HG02981 (cell line): ENCODE results near the gene WRNIP1.
A peak's percentile ranks its signal among the peaks of the same experiment; 100 is the strongest.

ENCODE experiments used
- ATAC-seq: cut with Tn5 transposase; IDR thresholded peaks from one replicate; pipeline ENCODE4 v1.9.1; 2021; ENCODE audit warnings: mild to moderate bottlenecking, moderate library complexity; ENCODE audit not compliant: unreplicated experiment

WRNIP1 gene

GRCh38 chr6:2765166-2765895 lies at the start of gene WRNIP1:
Gene WRNIP1 (plus strand): TSS chr6:2765393. CDS start chr6:2765623, 230 bp downstream.
- peak; percentile 83 for ATAC-seq

- ATAC-seq: no peak
Measured at GRCh38 chr6:2715737-2716136, 49.5 kb upstream of the WRNIP1 start.

- ATAC-seq: no peak
Measured at GRCh38 chr6:2716936-2717700, 48.1 kb upstream of the WRNIP1 start.

- ATAC-seq: no peak
Measured at GRCh38 chr6:2718334-2719092, 46.7 kb upstream of the WRNIP1 start.

- ATAC-seq: no peak
Measured at GRCh38 chr6:2719093-2719455, 46.1 kb upstream of the WRNIP1 start.

DNA sequence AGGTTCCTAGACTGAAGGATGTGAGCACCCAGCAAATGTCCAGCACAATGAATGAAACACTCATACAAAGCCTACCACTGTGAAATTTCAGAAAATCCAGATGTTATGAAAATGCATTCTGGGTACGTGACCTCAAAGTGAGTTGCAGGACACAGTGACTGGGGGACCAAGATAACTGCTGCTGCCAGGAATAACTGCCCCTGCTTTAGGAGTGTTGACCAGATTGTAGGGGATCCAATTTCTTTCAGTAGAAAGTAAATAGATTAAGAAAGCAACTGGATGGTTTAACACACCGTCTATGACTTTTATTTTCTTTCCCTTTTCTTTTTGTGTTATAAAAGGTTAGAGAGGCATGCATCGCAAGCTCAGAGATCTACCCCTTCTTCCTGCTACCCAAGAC lies 44.0 kb upstream of the WRNIP1 start:
- ATAC-seq: no peak

GRCh38 chr6:2725364-2725988 lies 39.7 kb upstream of the WRNIP1 start:
- ATAC-seq: no peak

DNA sequence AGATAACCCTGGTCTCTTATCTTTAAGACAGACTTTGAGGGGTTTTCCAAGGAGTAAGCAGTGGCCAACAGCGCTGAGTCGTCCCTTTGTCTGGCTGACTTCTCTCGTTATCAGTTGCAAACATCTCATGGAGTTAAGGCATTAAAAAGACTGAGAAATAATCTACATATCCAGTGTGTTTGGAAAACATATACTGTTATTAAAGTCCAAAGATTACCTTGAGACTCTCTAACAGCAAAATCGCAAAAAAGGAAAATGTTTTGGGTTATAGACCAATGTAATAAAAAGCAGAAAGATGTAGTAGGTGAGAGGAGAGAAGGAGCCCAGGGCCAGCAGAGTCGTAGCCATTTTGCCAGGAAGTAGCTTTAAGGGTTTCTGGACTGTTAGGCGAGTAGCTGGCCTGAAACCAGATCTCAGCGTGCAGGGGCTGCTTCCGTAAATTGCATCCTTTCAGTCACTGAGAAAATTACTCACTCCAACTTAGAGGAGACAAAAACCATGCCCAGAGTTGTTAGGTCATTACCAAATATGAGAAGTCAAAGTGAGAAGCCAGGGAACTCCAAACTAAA lies 39.1 kb upstream of the WRNIP1 start:
- no peak for ATAC-seq

- no peak for ATAC-seq
Measured at GRCh38 chr6:2729921-2730320, 35.3 kb upstream of the WRNIP1 start.

- no peak for ATAC-seq
Measured at GRCh38 chr6:2730353-2731107, 34.7 kb upstream of the WRNIP1 start.

- ATAC-seq: no peak
Measured at GRCh38 chr6:2731281-2731909, 33.8 kb upstream of the WRNIP1 start.

GRCh38 chr6:2732503-2733089 lies 32.6 kb upstream of the WRNIP1 start:
- no peak for ATAC-seq

- peak; percentile 92 for ATAC-seq
Measured at GRCh38 chr6:2733324-2733723, 31.9 kb upstream of the WRNIP1 start.

DNA sequence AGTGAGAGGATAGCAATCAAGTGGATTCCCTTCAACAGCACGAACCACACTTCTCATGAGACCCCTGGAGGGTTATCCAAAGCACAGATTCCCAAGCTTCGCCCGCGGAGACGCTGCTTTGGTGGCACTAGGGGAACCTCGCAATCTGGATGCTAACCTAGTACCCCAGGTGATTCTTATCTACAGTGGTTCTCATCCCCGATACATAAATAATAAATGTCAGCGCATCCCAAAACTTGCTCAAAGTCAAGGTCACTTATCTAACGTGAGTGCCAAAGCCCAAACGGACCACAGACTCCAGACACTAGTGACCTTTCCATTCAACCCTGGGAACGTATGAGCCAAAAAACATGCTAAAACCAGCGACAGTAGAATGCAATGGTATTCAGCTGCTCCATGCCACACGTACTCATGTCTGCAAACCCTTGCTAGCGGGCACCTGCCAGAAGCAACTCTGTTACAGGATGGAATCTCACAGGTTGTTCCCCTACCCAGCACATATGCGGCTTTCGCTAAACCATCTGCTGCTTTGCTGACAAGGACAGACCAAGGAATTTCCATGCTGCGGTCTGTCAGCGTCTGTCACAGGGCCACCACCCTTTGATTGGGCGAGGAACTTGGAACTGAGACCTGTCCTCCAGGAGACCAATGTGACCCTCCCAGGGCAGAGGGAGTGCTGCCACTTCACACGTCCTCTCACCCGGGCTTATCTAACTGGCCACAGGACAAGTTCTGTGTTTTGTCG lies 31.3 kb upstream of the WRNIP1 start:
- ATAC-seq: no peak

GRCh38 chr6:2734488-2735166 lies 30.6 kb upstream of the WRNIP1 start:
- no peak for ATAC-seq

GRCh38 chr6:2737885-2738284 lies 27.3 kb upstream of the WRNIP1 start:
- no peak for ATAC-seq

GRCh38 chr6:2738373-2738979 lies 26.7 kb upstream of the WRNIP1 start:
- no peak for ATAC-seq

DNA sequence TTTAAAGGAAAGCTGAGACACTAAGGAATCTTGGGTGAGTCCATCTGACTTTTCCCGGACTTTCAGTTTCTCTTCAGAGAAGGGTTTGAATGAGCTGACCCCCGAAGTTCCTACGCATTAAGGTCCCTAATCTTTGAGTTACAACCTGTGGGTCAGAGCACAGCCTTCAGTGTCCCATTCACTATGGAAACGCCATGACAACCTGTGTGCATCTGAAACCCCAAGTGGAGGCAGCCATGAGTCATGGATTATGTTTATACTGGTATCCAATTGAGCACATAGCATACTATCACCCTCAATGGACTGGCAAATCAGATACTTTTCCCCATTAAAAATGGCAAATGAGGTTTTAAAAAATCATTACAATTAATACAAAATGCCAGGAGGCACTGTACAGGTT lies 25.9 kb upstream of the WRNIP1 start:
- no peak for ATAC-seq
